NCI-H2171 treated with DMSO at 0.1 percent for 48 hours (cell line): Measurements from ENCODE around the gene NLE1.
"Not testable (repeated sequence)": the region's sequence is repeated elsewhere in the genome, so short reads cannot be mapped to it uniquely, and the experiment has no call there.

ENCODE experiments used
- DNase-seq: peaks from one replicate; lab custom pipeline; 2025; lab: John Stamatoyannopoulos, UW

The NLE1 gene

GRCh38 chr17:35162755-35163154 lies 20.7 kb upstream of the NLE1 start:
- DNase-seq: no peak

- no peak for DNase-seq
These were observed 19.2 kb upstream of the NLE1 start for GRCh38 chr17:35161281-35161761.

DNA sequence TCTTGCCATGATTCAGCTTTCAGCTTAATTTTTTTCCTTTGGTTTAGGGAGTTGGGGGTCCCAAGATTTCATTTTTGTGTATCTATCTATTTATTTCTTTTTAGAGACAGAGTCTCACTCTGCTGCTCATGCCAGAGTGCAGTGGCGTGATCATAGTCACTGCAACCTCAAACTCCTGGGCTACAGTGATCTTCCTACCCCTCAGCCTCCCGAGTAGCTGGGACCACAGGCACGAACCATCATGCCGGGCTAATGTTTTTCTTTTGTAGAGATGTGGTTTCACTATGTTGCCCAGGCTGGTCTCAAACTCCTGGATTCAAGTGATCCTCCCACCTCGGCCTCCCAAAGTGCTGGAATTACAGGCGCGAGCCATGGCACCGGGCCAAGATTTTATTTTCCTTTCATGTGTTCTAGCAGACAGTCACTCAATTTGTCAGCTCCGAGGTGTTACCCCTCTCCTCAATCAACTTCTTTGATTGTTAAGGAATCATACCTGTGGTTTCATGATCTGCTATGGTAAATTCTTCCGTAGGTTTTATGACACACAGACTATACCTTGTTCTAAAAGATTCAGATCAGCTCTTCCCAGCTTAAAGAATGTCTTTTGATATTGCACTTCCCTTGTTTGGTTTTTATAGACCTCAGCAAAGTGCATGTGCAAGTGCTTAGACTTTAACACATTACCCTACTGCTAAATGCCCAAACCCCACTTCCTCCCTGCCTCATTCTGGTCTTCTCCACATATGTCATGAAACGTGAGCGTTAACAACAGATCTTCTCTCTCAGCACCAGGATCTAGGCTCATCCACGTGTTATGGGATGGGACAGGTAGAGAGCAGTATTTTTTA lies 18.5 kb upstream of the NLE1 start:
- no peak for DNase-seq

GRCh38 chr17:35159940-35160339 lies 17.8 kb upstream of the NLE1 start:
- no peak for DNase-seq

DNA sequence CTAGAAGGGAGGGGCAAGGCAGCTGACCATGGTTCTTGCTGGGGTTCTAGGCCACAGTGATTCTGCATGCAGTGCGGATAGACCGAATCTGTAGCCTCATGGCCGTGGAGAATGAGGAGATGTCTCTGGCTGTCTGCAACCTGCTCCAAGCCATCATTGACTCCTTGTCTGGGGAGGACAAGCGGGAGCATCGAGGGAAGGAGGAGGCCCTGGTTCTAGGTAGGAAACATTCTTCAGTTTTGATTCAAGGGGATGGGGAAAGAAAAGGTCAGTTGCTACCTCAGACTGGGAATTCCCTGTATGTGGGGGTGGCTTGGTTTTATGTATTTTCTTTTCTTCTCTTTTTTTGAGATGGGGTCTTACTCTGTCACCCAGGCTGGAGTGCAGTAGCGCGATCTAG lies 13.1 kb upstream of the NLE1 start:
- DNase-seq: no peak

GRCh38 chr17:35154196-35155165 lies 12.4 kb upstream of the NLE1 start:
- DNase-seq: no peak

DNA sequence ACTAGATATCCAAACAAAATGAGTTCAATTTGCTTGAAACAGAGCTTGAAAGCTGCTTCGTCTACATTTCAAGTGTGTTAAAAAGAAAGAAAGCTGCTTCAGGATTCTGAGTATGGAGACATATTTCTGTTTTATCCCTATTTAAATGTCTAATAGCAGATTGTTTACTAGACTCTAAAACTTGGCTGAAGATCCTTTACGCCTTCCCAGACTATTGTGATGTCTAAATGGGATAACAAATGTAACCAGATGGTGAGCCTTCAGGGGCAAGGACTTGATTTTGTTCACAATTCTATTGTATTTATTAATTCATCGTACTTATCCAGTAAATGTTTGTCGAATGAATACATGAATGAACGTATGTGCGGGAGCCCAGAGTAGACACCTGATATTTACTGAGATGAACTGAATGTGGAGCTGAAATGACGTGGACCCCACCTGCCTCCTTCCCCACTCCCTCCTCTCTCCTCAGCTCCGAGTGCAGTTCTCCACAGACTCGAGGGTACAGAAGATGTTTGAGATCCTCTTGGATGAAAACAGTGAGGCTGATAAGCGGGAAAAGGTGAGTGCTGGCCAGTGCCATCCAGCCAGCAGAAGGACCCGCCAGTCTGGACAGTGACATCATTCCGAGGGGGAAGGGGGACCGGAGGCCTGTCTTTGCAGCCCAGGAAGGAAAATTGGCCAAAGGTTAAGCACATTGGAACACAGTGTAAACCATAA lies 10.5 kb upstream of the NLE1 start:
- no peak for DNase-seq

DNA sequence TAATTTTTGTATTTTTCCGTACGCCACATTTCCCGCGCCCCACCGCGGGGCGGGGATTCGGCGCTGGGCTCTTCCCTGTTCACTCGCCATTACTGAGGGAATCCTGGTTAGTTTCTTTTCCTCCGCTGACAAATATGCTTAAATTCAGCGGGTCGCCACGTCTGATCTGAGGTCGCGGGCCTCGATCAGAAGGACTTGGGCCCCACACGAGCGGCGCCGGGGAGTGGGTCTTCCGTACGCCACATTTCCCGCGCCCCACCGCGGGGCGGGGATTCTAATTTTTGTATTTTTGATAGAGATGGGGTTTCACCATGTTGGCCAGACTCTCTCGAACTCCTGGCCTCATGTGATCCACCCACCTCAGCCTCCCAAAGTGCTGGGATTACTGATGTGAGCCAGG lies 9.0 kb upstream of the NLE1 start:
- not testable (repeated sequence) for DNase-seq

GRCh38 chr17:35149941-35150340 lies 7.8 kb upstream of the NLE1 start:
- no peak for DNase-seq

- no peak for DNase-seq
These were observed 6.0 kb upstream of the NLE1 start for GRCh38 chr17:35148144-35148543.

- DNase-seq: no peak
These were observed 5.3 kb upstream of the NLE1 start, which contains the start of gene UNC45B for GRCh38 chr17:35147375-35147905. TSS of gene UNC45B (plus strand) at chr17:35147817. CDS start at chr17:35148264, 447 bp downstream.

GRCh38 chr17:35146214-35146833 lies 4.2 kb upstream of the NLE1 start:
- DNase-seq: no peak

DNA sequence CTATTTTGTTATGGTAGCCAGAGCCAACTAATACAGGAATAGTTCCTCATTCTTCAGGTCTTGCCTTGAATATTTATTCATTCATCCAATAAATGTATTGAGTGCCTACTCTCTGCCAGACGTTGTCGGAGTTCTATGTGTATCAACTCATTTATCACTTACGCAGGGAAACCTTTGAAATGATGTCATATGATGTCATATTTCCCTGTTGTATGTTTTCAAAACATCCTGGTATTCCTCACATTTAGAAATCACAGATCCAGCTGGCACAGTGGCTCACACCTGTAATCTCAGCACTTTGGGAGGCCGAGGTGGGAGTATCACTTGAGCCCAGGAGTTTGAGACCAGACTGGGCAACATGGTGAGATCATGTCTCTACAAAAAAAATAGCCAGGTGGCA lies 2.7 kb upstream of the NLE1 start:
- no peak for DNase-seq

DNA sequence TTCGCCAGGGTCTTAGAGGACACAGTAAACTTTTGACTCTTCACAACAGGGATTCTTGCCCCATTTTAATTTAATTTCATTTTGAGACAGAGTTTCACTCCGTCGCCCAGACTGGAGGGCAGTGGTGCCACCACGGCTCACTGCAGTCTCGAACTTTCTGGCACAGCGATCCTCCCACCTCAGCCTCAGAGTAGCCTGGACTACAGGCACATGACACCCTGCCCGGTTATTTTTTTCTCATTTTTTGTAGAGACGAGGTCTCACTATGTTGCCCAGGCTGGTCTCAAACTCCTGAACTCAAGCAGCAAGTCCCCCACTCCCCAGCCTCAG lies 329 bp upstream of the NLE1 start:
- DNase-seq: no peak

- DNase-seq: no peak
These were observed 3.9 kb downstream of the NLE1 start for GRCh38 chr17:35138218-35138617.

GRCh38 chr17:35135322-35135721 lies 6.8 kb downstream of the NLE1 start:
- no peak for DNase-seq

DNA sequence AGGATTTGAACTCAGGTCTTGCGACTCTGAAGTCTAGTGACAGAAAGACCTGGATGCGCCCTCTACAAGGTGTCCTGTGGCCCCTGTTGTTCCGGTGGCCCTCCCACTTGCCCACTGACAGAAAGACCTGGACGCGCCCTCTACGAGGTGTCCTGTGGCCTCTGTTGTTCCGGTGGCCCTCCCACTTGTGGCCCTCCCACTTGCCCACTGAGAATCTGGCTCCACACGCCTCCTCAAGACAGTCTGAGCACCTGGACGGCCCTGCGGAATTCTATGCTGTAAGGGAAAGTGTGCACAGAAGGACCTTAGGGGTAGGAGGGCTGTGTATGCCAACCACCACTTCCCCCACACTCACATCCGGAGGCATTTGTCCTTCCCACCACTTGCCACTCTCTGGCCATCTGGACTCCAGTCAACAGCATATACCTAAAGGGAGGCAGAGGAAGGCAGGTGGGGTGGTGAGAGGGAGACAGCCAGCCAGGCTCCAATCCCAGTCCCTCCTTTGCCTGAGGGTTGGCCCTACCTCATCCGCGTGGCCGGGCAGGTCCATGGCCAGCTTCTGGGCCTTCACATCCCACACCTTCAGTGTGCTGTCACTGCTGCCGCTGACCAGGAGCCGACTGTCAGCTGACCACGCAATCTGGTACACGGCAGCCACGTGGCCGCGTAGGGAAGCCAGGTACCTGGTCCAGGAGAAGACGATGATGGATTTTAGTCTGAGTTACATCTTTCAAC lies 9.1 kb downstream of the NLE1 start:
- DNase-seq: no peak

DNA sequence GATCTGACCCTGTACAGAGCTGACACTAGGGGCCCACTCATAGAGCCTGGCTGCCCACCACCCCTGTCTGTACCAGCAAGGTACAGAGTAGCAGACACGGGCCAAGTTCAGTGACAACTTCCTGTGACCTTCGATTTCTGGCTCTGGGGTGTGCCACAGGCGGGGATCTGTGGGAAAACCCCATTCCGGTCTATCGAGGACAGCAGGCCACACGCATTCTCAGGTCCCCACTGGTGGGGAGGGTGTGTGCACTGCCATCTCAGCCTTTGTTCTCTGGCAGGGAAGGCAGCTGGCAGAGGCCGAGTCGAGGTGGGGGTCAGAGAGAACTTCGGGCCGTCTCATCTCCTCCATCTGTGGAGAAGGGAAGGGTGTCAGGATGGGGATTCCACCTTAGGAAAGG lies 10.0 kb downstream of the NLE1 start:
- DNase-seq: no peak

- no peak for DNase-seq
These were observed 11.7 kb downstream of the NLE1 start for GRCh38 chr17:35130392-35130791.

DNA sequence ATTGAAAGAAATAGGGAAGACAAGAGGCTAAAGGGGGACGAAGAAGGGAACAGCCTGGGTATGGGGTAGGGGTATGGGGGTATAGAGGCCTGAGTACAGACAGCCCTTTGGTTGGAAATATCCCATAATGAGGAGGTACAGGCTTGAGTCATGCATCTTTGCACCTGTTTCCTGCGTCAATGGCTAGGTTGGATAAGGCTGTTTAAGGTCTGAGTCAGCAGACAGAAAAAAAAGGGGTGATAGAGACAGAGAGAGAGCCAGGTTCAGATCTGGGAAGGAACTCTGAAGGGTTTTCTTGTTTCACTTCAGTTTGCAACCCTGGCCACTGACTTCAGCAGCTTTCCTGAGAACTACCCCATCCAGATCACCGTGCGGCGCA lies 12.1 kb downstream of the NLE1 start:
- no peak for DNase-seq
